ENCODE measurements around the gene AGPAT4. TPM values are rescaled to one million over a fixed set of nuclear protein-coding genes. Genes with fewer than 3 reads are reported as not detected.

Gene AGPAT4
- total and polyA plus RNA-seq, 2 of the 4 experiments (the other 2 are of a cell fraction) = 3.6 to 3.8 TPM

DNA sequence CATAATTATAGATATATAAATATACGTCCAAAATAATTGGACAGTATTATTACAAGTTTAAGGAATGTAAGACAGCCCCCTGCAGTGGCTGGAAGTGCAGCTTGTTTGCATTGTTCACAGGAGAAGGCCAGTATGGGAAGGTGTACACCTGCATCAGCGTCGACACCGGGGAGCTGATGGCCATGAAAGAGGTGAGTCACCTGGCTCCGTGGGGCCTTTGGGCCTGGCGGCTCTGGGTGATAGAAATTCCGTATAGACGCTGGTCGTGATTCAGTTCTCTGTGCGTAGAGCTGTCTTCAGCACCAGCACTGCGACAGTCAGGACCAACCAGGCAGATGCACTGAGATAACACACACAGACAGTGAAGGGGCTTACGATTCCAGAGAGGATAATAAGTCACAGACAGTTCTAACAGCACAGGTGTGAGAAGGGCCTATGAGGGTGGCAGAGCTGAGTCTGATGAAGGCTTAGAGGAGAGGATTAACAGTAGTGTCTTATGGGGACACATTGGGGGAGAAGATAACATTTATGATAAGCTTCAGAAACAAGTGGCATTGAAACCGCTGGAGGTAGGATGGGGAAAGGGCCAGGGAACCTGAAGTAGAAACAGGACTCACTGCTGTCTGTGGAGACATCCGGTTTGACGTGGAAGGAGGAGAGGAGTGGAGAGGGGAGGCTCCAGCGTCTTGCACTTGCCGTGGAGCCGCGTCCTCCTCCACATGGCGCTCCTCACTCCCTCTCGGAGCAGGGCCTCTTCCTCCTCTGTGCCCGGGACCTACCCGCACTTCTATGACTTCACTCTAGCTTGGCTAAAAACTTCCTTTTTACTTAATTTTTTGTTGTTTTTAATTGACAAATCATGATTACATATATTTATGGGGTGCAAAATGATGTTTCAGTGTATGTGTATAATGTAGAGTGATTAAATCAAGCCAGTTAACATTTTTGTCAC, 165.8 kb downstream of the AGPAT4 start:
- Histone ChIP-seq H2AK9ac (replicated peaks; ENCODE audit: low read depth, low read length, poor library complexity) (no peak overlapping the region), H4K5ac (ENCODE audit: low read depth, low read length) (no peak overlapping the region), H3K9me3 (ENCODE audit: control insufficient read depth, insufficient read depth, low read length) (no peaks in the 10 kb centered on the region), H3K36me3 (ENCODE audit: control insufficient read depth, insufficient read depth, low read length) (peaks cover 31% of the 10 kb centered on the region), H4K91ac (ENCODE audit: insufficient read depth, low read depth, low read length) (no peak overlapping the region), H3K56ac (ENCODE audit: extremely low read depth, insufficient read depth, low read length) (no peak overlapping the region), H2AK5ac (ENCODE audit: low read depth, low read length) (no peak overlapping the region), H3K4me2 (ENCODE audit: low read depth, low read length) (no peak overlapping the region), H2BK120ac (ENCODE audit: low read depth, low read length) (no peak overlapping the region), H3K27ac (ENCODE audit: insufficient read depth, low read length) (no peak overlapping the region), H3K9ac (ENCODE audit: low read depth, low read length) (no peak overlapping the region), H3K79me1 (ENCODE audit: low read depth in 1 of 2, low read length in 2 of 2) (no peaks in the 10 kb centered on the region; a peak in 1 of 4 replicates), H4K20me1 (ENCODE audit: insufficient read depth, low read length) (no peaks in the 10 kb centered on the region), H3K14ac (replicated peaks; ENCODE audit: low read depth, low read length) (no peak overlapping the region), H3K18ac (ENCODE audit: low read depth, low read length) (no peak overlapping the region), H2AFZ (replicated peaks; ENCODE audit: low read length, poor library complexity) (no peak overlapping the region), H2BK20ac (ENCODE audit: low read depth, low read length) (no peak overlapping the region), H4K8ac (ENCODE audit: low read depth in 2 of 2, low read length in 2 of 2) (no peak overlapping the region), H3K4me3 (ENCODE audit: insufficient read depth, low read depth, low read length) (no peak overlapping the region), H3K27me3 (ENCODE audit: control insufficient read depth, insufficient read depth, low read length) (no peaks in the 10 kb centered on the region), H3K9me1 (ENCODE audit: insufficient read depth, low read length) (peaks cover 2% of the 10 kb centered on the region; the same call in 1 of the 2 replicates), H2BK5ac (ENCODE audit: low read depth, low read length, poor library complexity, severe bottlenecking) (no peak overlapping the region), H2BK15ac (ENCODE audit: low read depth, low read length) (no peak overlapping the region), H3K23ac (ENCODE audit: low read depth, low read length) (no peak overlapping the region), H3K4ac (ENCODE audit: low read depth, low read length) (no peak overlapping the region), H3K4me1 (ENCODE audit: control insufficient read depth, insufficient read depth, low read length) (peaks cover 2% of the 10 kb centered on the region; the same call in 1 of the 2 replicates)
- DNase-seq = no peak
- CTCF ChIA-PET = no interaction called here
- POLR2A ChIA-PET (ENCODE audit: unreplicated experiment) = no interaction called here
- 96% methylated on average over 7 of the region's 23 CpGs; no CpG with 5 or more reads in 1 of the 2 experiments for WGBS, 2 experiments (ENCODE audit: extremely low coverage in 2 of 2, insufficient read length in 1 of 2)
- intact Hi-C loops (cut with micrococcal nuclease) (no loop called here), in situ Hi-C loops (cut with MboI; ENCODE audit: low sequenced_read_pairs) (no loop called here), dilution Hi-C loops (cut with HindIII; ENCODE audit: low sequenced_read_pairs, unreplicated experiment) (no loop called here)
- ATAC-seq (ENCODE audit: low read depth) = no peak
- BruUV-seq (replicated peaks) = no TSS peak
- TF ChIP-seq MXI1 (IDR thresholded peaks at IDR 0.05; ENCODE audit: borderline replicate concordance, low read depth, low read length) (no peak), RCOR1 (IDR thresholded peaks at IDR 0.05; ENCODE audit: insufficient replicate concordance, low read length) (no peak), RFX5 (IDR thresholded peaks at IDR 0.05; ENCODE audit: low read depth, low read length) (no peak), CEBPB (IDR thresholded peaks at IDR 0.05; ENCODE audit: low read depth, low read length) (no peak), BHLHE40 (IDR thresholded peaks at IDR 0.05; ENCODE audit: low read depth, low read length) (no peak), SMC3 (IDR thresholded peaks at IDR 0.05; ENCODE audit: low read depth, low read length) (no peak), MAFK (IDR thresholded peaks at IDR 0.05; ENCODE audit: low read depth, low read length) (no peak), RAD21 (IDR thresholded peaks at IDR 0.05; ENCODE audit: low read length) (no peak), NFE2L2 (IDR thresholded peaks at IDR 0.05; ENCODE audit: low read depth, low read length) (no peak), POLR2A (IDR thresholded peaks at IDR 0.05; ENCODE audit: low read depth, low read length) (no peak), FOS (IDR thresholded peaks at IDR 0.05; ENCODE audit: low read depth, low read length) (no peak)
- TF ChIP-seq, protein P1, sequence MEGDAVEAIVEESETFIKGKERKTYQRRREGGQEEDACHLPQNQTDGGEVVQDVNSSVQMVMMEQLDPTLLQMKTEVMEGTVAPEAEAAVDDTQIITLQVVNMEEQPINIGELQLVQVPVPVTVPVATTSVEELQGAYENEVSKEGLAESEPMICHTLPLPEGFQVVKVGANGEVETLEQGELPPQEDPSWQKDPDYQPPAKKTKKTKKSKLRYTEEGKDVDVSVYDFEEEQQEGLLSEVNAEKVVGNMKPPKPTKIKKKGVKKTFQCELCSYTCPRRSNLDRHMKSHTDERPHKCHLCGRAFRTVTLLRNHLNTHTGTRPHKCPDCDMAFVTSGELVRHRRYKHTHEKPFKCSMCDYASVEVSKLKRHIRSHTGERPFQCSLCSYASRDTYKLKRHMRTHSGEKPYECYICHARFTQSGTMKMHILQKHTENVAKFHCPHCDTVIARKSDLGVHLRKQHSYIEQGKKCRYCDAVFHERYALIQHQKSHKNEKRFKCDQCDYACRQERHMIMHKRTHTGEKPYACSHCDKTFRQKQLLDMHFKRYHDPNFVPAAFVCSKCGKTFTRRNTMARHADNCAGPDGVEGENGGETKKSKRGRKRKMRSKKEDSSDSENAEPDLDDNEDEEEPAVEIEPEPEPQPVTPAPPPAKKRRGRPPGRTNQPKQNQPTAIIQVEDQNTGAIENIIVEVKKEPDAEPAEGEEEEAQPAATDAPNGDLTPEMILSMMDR (conservative IDR thresholded peaks at IDR 0.05; ENCODE audit: low read depth, low read length) = no peak
- TF ChIP-seq, protein P2, sequence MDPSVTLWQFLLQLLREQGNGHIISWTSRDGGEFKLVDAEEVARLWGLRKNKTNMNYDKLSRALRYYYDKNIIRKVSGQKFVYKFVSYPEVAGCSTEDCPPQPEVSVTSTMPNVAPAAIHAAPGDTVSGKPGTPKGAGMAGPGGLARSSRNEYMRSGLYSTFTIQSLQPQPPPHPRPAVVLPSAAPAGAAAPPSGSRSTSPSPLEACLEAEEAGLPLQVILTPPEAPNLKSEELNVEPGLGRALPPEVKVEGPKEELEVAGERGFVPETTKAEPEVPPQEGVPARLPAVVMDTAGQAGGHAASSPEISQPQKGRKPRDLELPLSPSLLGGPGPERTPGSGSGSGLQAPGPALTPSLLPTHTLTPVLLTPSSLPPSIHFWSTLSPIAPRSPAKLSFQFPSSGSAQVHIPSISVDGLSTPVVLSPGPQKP (IDR thresholded peaks at IDR 0.05; ENCODE audit: borderline replicate concordance, low read depth, low read length) = no peak
- TF ChIP-seq, protein P3, sequence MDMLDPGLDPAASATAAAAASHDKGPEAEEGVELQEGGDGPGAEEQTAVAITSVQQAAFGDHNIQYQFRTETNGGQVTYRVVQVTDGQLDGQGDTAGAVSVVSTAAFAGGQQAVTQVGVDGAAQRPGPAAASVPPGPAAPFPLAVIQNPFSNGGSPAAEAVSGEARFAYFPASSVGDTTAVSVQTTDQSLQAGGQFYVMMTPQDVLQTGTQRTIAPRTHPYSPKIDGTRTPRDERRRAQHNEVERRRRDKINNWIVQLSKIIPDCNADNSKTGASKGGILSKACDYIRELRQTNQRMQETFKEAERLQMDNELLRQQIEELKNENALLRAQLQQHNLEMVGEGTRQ (IDR thresholded peaks at IDR 0.05; ENCODE audit: low read depth, low read length) = no peak
